PC-3 (cell line): ENCODE data around the gene HCFC2.

ENCODE experiments used
- CTCF ChIP-seq: fragments of 300-600 bp; sonication (generic); conservative IDR thresholded peaks from 2 replicates; pipeline ENCODE4 v1.5.1; 2017; ENCODE audit warnings: antibody characterized with exemption, low read depth, mild to moderate bottlenecking, low read length
- EZH2 ChIP-seq: fragments of 300-600 bp; sonication (generic); IDR thresholded peaks from one replicate; pipeline ENCODE4 v1.6.1; 2017; ENCODE audit warnings: antibody characterized with exemption, mild to moderate bottlenecking, low read length; ENCODE audit not compliant: unreplicated experiment
- EZH2phosphoT487 ChIP-seq: fragments of 300-600 bp; sonication (generic); IDR thresholded peaks from 2 replicates; pipeline ENCODE4 v1.6.1; 2018; ENCODE audit warnings: mild to moderate bottlenecking, antibody characterized with exemption, low read length, borderline replicate concordance

- TF ChIP-seq EZH2 (no peak), CTCF (no peak), EZH2phosphoT487 (no peak)
Observed at GRCh38 chr12:104058802-104059201, 5.5 kb upstream of the HCFC2 start.
